GM18499 (cell line): Measurements from ENCODE around the gene LHFPL2.

Experiments used
- ATAC-seq: cut with Tn5 transposase; IDR thresholded peaks from one replicate; pipeline ENCODE4 v1.9.1; 2021; ENCODE audit warnings: moderate number of reproducible peaks; ENCODE audit not compliant: insufficient read depth, unreplicated experiment

LHFPL2 gene

DNA sequence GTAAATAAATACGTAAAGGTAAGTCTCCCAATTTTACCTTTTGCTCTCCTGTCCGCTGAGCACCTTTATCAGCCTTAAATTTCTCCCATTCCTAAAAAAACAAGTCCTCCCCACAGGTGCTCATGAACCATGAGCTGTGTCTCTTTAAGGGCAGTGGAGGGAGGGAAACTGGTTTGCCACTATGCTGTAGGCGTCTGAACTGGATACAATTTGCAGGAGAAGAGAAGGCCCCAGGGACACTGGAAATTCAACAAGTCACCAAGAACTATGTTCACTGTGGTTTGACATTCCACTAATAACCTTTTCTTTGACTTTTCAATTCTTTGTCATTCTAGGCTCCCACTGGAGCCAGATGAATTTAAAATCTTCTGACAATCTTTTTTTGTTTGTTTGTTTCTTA, 72.2 kb downstream of the LHFPL2 start:
- no peak for ATAC-seq

DNA sequence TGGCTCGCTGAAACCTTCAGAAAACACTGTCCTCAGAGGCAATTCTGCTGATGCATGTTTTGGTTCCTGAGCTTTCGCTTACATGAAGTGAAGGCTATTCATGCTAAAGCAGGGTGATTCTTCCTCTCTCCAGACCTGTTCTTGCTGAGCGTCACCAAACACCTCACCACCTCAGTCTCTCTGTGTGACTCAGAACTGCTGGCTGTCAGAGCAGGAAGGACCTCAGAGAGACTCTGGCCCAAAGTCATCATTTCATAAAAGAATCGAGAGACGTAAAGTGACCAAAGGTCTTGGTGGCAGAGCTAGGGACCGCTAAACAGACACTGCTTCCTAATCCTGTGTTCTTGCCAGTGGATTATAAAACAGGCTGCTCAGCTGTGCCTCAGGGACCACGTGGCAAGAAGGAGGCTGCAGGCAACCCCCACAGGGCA, 73.8 kb downstream of the LHFPL2 start:
- peak; percentile 71 for ATAC-seq

DNA sequence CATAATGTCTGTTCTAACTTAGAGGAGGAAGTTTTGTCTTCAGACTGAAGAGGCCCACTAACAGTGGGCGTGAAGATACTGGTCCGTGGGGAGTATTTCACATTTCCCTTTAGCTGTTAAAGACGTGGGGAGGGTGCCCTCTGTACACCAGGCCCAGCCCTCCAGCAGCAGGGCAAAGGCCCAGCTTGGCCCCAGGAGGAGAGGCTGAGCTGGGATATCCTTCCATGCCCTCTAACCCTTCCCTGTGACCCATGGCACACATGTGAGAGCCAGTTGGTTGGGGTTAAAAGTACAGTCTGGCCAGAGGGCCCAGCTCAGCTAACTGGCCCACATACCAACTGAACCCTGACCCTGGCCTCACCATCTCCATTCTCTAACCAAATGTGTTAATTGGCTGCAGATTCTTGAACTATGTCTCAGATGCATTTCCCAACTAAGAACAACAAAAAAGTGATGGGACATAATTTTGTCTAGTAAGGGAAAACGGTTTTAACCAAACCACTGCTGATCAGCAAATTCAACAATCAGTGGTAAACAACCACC, 74.4 kb downstream of the LHFPL2 start:
- ATAC-seq: no peak

DNA sequence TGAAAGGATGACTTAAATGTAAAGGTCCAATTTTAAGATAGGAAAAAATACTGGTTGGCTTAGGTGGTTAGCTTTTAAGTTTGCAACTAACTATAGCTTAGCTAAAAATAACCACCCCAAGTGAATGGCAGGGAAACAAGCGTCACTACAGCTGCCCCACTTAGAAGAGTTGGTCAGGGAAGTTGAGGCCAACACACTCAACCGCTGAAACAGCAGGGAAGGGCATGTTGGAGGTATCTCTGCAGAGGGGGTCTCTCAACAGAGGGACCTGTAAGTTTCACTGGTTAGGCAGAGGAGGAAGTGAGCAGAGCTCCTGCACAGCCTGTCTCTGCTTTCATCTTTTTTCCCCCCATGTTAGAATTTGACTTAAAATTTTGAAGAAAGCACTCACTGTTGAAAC, 75.3 kb downstream of the LHFPL2 start:
- no peak for ATAC-seq

DNA sequence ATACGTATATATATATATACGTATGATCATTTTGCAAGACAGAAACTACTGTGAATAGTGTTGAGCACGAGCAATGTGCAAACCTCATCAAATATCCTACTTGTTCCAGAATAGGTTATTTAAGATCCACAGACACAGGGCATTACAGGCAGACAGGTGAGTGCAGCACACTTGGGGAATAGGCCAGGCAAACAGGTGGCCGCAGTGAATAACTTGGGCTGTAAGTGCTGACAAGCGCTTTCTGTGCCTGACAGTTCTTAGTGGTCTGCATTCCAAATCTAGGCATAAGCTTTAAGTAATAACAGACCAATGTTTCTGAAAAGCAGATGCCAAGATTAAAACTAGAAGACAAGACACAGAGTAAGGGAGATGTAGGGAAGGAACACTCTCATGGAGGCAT, 77.9 kb downstream of the LHFPL2 start:
- no peak for ATAC-seq

DNA sequence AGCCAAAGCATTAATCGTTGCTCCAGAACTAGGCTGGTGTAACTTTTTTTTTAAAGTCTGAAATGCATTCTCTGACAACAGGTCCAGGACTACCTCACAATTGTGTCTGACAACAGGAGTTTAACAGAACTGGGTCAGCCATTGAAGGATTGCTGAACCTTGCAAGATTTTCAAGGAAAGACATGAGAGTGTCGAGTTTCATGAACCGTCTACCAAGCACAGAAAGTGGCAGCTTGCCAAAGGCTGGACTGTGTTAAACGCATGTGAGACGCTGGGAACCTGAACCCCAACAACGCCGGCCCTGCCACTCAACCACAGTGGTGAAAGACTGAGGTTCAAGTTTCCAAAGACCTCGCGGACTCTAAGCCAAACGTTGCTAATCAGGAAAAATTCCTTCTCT, 79.1 kb downstream of the LHFPL2 start:
- no peak for ATAC-seq

DNA sequence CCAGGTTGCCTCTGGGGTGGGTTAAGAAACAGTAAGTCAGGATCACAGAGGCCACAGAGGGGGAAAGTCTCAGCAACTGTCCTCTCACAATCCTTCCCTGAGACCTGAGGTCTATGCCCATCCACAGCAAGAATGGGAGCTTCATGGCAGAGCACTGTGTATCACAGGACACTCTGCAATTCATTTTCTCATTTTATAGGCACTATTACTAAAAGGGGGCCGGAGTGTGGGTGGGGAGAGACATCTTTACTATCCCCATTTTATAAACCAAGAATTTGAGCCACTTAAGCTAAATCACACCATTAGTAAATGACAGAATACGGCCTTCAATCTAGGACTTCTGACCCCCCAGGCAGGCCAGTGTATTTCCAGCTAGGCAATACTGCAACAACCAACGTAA, 79.9 kb downstream of the LHFPL2 start:
- no peak for ATAC-seq

DNA sequence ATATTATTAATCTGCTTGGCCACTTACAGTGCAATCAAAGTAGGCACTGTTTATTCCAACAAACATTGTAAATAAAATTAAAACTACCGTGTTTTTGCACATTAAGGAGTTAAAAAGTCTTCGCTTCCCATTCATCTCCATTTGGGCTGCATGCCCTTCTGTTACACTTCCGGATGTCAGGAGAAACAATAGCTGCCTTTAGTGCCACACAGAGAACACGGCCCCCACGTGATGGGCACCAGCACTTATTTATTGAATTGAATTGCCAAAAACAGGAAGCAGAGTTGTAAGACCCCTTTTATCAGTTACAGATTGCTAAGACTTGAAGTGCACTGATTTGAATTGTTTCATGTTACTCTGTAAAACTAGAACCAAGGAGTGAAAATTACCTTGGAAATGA, 80.4 kb downstream of the LHFPL2 start:
- ATAC-seq: no peak

DNA sequence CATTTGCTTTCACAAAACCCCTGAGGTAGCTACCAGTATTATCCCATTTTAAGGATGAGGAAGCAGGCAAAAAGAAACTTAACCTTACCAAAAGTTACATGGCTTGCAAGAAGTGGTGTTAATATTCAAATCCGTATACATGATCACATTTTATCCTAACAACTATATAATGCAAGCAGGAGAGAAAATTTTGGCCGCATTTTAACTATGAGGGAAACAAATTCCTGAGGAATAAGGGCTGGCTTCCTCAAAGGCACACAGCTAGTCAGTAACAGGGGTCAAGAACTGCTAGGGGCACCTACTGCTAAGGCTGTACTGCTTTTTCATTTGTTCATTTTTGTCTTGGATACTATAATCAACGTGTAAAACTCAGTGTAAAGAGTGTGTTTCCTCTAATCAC, 81.0 kb downstream of the LHFPL2 start:
- no peak for ATAC-seq

DNA sequence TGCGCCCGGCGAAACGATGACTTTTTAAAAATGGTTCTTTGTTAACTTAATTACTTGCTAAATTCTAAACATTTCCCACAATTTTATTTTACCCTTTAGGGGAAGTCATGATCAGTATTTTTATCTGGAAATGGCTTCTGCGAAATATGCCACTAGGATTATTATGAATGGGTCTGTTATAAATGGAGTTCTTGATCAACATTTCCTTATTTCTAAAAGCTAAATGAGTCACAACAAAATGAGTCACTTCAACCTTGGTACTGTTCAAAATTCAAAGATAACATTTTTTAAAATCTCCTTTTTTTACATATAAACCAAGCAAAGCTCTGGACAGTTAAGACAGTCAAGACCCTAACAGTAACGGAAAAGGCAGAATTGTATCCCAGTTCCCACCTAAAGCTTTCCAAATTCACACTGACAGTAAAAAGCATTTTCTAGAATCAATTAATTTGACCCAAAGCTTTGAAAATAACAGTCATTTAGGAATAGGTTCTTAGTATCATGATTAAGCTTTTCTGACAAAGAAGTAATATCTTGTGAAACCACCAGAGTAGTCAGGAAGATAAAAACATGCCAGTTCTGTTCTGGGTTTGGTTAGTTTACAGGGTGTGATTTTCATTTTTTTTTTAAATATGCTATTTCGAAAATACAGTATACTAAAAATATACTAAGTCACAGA, 81.7 kb downstream of the LHFPL2 start:
- ATAC-seq: no peak

DNA sequence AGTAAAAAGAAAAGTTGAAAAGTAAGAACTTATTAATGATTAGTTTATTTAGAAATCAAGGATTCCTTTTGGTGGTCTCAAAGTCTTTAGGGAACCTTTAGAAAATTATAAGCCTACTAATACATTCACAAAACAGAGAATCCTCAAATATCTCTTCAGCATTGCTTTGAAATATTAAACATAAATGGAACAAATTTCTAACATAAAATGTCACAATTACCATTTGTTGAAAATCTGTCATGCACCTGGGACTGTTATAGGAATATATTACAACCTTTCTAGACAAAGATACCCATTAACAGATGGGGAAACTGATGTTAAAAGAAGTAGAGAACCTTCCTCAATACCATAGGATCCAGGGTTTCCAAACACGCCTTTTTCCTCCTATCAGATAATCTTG, 83.2 kb downstream of the LHFPL2 start:
- no peak for ATAC-seq

DNA sequence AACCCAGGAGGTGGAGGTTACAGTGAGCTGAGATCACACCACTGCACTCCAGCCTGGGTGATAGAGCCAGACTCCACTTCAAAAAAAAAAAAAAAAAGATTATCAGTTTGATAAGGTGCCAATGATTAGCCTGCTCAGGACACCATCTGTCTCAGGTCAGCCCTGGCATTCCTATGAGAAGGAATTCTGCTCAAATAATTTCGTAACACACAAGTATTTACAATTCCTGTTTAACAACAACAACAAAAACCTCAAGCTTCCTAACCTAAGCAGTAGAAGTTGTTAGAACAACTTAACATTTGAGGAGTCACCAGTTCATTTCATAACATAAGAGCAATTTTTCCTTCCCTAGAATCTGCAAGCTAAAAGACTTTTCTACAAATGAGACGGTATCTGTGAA, 85.0 kb downstream of the LHFPL2 start:
- ATAC-seq: no peak

DNA sequence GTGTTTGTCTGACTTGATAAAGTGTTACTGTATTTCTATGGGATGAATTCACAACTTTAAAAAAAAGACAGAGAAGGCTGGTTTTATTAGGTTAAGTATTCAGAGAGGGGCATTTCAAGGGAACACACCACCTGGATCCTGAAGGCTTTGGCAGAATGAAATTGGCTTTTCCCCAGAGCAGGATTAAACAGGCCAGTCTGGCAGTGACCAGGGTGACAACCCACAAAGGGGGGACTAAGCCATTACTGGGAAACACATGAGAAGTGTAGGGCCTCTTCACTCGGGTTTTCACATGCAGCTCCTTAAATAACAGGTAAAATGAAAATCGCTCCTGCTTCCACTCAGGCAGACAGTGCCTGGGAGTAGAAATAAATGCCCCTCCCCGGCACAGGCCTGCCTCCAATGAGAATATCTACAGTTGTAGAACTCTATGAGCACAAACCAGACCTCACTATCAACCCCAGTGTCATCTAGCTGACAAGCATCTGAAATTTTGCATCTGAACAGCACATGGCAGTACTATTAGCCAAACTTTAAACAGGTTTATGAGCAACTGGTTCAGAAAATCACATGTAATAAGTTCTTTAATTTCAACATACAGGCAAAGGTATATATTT, 85.8 kb downstream of the LHFPL2 start:
- ATAC-seq: no peak

DNA sequence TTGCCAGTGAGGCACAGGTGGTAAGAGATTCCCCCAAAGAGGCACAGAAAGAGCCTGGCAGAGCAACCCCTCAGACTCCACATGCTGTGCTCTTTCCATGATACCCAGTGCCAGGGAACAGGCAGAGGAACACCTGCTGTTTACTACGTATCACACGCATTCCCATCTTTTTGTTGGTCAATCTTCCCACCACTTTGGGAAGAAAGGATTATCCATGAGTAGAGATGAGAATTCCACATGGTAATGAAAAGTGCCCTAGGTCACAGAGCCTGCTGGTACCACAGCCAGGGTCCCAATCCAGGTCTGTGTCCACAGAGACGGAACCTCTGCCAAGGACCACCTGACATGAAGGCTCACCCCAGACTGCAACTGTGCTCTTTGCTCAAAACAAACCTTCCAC, 86.6 kb downstream of the LHFPL2 start:
- no peak for ATAC-seq

DNA sequence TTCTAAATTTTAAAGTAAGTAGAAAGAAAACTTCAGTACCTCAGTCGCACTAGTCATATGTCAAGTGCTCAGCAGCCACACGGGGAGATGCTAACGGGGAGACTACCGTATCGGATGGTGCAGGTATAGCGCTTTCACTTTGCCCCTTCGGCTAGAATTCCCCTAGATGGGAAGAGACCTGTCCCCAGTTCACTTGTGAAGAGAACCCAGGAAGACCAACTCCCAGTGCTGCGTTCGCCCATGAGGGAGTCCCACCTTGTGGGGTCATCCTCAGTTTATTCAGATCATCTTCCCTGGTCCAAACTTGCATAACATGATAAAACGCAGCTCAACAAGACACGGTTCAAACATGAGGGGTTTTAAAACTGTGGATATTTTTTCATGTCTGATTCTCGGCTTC, 87.3 kb downstream of the LHFPL2 start:
- no peak for ATAC-seq

DNA sequence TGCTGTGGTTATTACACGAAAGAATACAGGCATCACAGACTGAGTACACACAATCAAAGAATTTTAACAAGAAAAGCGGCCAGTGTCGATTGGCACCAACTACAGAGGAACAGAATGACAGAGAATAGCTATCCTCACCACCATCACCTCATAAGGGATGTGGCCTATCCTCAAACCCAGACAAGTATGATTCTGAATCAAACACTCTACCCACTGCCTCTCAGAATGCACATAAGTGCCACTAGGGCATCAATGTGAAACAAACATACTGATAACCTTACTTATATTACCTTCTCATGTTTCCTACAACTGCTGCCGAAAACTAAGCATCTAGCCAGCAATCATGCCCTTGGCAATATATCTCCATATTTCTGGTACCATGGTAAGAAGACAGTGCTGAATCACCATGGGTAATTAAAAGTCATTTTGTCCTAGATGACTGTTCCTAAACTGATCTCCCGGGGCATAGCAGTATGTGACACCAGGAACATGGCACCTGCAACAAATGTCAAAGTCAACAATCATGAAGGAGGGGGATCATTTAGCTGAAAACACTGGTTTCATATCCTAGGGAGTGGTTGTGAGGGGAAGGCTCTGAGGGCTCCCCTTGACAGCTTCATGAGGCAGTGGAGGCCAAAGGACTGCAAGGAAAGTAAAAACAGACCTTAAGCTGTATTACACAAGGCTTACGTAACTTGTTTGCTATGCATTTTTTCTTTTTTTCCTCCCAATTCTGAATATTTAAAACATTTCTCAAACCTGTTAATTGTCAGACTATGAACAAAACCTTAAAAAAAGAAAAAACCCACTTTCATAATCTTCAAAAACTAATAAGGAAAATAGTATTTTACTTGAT, 88.3 kb downstream of the LHFPL2 start:
- no peak for ATAC-seq

DNA sequence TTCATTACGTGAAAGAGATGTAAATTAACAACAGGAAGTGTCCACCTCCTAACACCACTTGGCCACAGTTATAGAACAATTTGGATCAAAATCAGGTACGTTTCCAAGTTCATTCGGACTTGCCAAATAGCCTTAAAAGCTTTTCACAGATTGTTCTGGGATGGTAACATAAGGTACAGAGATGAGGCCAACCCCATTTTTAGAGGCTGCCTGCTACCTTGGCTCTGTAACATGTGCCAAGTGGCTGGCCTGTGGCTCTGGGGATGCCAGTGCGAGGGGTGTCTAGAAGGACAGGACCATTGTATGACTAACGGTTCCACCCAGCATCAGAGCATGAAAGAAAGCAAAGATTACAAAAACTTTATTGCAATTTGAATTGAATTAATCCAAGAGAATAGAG, 91.0 kb downstream of the LHFPL2 start:
- no peak for ATAC-seq

DNA sequence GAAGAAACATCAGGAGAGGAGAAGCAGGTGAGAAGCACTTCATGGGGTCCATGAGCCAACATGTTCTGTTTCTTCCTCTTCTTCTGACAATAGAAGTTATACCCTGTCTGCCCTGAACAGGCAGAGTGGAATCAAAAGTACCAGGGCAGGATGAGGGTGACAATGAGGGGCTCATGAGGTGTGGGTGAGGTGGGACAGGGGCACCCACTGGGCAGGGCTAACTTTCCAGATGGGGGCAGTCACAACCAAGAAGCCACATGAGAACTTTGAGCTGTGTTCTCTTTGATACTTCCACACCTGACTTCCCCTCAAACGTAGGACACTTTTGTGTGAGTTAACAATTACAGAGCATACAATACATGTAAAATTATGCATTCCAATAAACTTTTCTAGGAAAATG, 92.7 kb downstream of the LHFPL2 start:
- no peak for ATAC-seq

DNA sequence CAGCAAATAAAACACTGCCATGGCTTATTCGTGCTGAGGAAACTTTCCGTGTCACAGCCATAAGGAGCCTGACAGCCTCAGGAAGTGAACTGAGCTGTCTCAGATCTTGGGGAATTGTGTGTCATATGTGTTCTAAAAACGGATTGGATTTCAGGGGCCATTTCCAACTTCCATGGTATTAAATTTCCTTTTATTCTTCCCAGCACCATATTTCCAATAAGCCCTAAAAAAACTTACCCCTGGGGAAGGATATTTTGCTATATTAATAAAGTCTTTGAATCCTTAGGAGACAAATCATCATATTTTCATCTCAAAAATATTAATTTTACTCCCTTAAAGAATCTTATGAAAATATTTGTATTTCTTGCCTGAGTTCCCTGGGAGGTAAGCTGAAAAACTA, 93.9 kb downstream of the LHFPL2 start:
- ATAC-seq: no peak

DNA sequence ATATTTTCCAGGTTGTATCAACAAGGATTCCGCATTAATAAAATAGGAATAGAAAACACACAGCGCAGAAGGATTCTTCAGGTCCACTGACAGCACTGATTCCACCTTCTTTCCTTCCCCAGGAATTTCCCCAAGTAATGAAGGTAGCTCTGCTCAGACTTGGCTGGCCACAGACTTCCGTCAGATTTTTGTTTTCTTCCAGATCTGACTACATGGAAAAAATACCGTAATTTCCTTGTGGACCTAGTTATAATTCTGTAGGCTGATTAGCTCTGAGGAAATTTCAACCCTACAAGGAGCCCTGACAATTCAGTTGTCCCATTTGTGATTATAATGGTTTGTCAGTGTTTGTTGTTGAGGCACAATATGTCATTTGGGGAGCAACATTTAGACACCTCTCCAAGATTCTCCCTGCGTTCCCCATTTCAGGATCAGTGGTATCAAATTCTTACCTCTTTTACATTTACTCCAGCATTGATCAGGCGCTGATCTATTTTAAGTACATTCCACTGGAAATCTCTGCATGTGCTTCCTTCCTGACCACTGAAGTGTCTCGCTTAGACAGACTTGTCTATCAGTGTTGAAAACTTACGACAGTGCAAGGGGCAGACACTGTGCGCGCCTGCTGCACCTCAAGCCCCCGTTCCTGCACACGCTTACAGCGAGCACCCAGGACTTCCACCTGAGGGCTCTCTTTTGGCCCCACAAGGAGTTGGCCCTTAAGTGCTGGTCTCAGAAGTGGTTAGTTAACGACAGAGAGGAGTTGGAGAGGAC, 94.8 kb downstream of the LHFPL2 start:
- ATAC-seq: no peak
